WTC11 (cell line): ENCODE results near the gene C20orf96. TPM values are rescaled to one million over a fixed set of nuclear protein-coding genes. Genes with fewer than 3 reads are reported as not detected.

Experiments used
- ATAC-seq: fragments of 200-7000 bp; cut with Tn5 transposase; 2 replicates; pipeline ENCODE4 v1.10.0; 2021; ENCODE audit warnings: mild to moderate bottlenecking, moderate library complexity
- CTCF ChIA-PET: fragments of 300-600 bp; sonication (Branson Sonifier 250); formaldehyde crosslinking; loops from one replicate; lab custom pipeline; 2021; ENCODE audit warnings: antibody characterized with exemption; lab: Charles Lee
- POLR2A ChIA-PET: fragments of 350-600 bp; sonication (Branson Sonifier 250); formaldehyde crosslinking; loops from one replicate; lab custom pipeline; 2021; ENCODE audit warnings: antibody characterized with exemption; lab: Charles Lee
- DNase-seq: peaks from one replicate; pipeline ENCODE4 v3.0.0; 2021; ENCODE audit warnings: low spot score
- H3K27ac Mint-ChIP-seq: 2 replicates; pipeline ENCODE4 v1.8.0; 2021; ENCODE audit warnings: mixed read lengths
- H3K27me3 Mint-ChIP-seq: 2 replicates; pipeline ENCODE4 v1.8.0; 2021; ENCODE audit warnings: low read depth, mild to moderate bottlenecking, moderate library complexity, mixed read lengths
- H3K36me3 Mint-ChIP-seq: 2 replicates; pipeline ENCODE4 v1.8.0; 2021; ENCODE audit warnings: mixed read lengths
- H3K4me1 Mint-ChIP-seq: 2 replicates; pipeline ENCODE4 v1.8.0; 2022; ENCODE audit warnings: mixed read lengths
- H3K4me3 Mint-ChIP-seq: 2 replicates; pipeline ENCODE4 v1.8.0; 2021; ENCODE audit warnings: mild to moderate bottlenecking, moderate library complexity, mixed read lengths
- H3K9me3 Mint-ChIP-seq: 2 replicates; pipeline ENCODE4 v1.8.0; 2021; ENCODE audit warnings: mixed read lengths
- ARID4B ChIP-seq: sonication (generic); formaldehyde crosslinking; IDR thresholded peaks from 2 replicates; pipeline ENCODE4 v1.8.0; 2023; ENCODE audit warnings: missing genetic modification reagents, mild to moderate bottlenecking, borderline replicate concordance
- E2F1 ChIP-seq: sonication (generic); formaldehyde crosslinking; IDR thresholded peaks from 2 replicates; pipeline ENCODE4 v1.8.0; 2022; ENCODE audit warnings: mild to moderate bottlenecking, missing genetic modification reagents
- ETV6 ChIP-seq: sonication (generic); formaldehyde crosslinking; IDR thresholded peaks from 2 replicates; pipeline ENCODE4 v1.8.1; 2022; ENCODE audit warnings: mild to moderate bottlenecking, missing genetic modification reagents
- FOXK1 ChIP-seq: sonication (generic); formaldehyde crosslinking; IDR thresholded peaks from 2 replicates; pipeline ENCODE4 v1.8.0; 2022; ENCODE audit warnings: mild to moderate bottlenecking, moderate library complexity, missing genetic modification reagents
- JUN ChIP-seq: sonication (generic); formaldehyde crosslinking; IDR thresholded peaks from 2 replicates; pipeline ENCODE4 v1.8.0; 2023; ENCODE audit warnings: mild to moderate bottlenecking, missing genetic modification reagents
- MAX ChIP-seq: sonication (generic); formaldehyde crosslinking; IDR thresholded peaks from 2 replicates; pipeline ENCODE4 v1.8.0; 2022; ENCODE audit warnings: mild to moderate bottlenecking, missing genetic modification reagents
- MYBL2 ChIP-seq: sonication (generic); formaldehyde crosslinking; IDR thresholded peaks from 2 replicates; pipeline ENCODE4 v1.8.1; 2023; ENCODE audit warnings: mild to moderate bottlenecking, moderate library complexity, missing genetic modification reagents
- SP1 ChIP-seq: sonication (generic); formaldehyde crosslinking; conservative IDR thresholded peaks from 2 replicates; pipeline ENCODE4 v1.8.1; 2022; ENCODE audit warnings: missing genetic modification reagents
- ZNF281 ChIP-seq: sonication (generic); formaldehyde crosslinking; IDR thresholded peaks from 2 replicates; pipeline ENCODE4 v1.8.0; 2023; ENCODE audit warnings: mild to moderate bottlenecking, missing genetic modification reagents
- total RNA-seq: library from RNA; stranded (reverse); gene quantifications from 3 replicates; pipeline ENCODE4 v1.2.3, GENCODE V29; 2021
- TF ChIP-seq, protein P1 (sequence below): sonication (generic); formaldehyde crosslinking; IDR thresholded peaks from 2 replicates; pipeline ENCODE4 v1.8.0; 2022; ENCODE audit warnings: mild to moderate bottlenecking, missing genetic modification reagents
- TF ChIP-seq, protein P2 (sequence below): sonication (generic); formaldehyde crosslinking; IDR thresholded peaks from 2 replicates; pipeline ENCODE4 v1.8.1; 2023; ENCODE audit warnings: mild to moderate bottlenecking, missing genetic modification reagents, moderate library complexity
- TF ChIP-seq, protein P3 (sequence below): sonication (generic); formaldehyde crosslinking; IDR thresholded peaks from 2 replicates; pipeline ENCODE4 v1.8.1; 2023; ENCODE audit warnings: mild to moderate bottlenecking, missing genetic modification reagents

C20orf96 gene
- total RNA-seq, 1 experiment from 2014 or later = 22.1 TPM

DNA sequence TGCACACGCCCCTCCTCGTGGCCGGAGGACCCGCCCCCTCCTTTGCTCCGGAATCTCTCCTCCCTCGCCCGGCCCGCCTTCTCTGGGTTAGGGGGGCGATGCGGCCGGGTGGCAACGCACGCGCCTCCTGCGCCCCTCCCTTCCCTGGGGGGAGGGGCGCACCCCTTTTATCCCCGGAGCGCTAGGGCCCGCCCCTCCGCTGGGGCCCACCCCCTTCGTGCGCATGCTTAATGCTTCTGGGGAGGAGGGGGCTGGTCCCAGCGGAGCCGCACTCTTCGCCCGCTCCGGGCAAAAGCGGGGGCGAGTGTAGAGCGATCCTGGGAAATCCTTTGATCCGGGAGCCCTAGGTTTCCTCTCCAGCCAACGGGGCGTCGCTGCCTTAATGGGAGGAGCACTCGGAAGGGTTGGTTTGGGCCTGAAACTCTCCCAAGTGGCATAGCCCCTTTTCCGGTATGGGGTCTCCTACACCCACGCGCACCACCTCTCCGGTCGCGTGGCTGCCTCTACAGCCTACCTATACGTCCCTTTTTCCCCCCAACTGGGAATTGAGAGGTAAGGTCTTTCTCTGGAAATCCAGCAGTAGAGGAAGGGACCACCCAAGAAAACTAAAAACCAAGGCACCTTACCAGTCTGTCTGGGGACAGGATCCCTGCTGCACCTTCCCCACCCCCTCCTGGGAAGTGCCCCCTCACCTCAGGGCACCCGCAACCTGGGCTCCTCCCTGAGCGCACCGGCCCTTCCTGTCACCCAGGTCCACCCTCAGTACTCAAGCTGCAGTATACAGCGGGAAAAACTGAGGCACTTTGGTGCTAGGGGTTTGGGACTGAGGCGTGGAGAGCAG lies 36.9 kb upstream of the C20orf96 start:
- TF ChIP-seq MAX (CRISPR knock-in tag) (peak; percentile 84), ARID4B (CRISPR knock-in tag) (0 out of 2 replicates have a peak, but pooled peaks have one; percentile 18), ETV6 (CRISPR knock-in tag) (no peak), MYBL2 (CRISPR knock-in tag) (peak; percentile 77; the same call in 1 of the 2 replicates), JUN (no peak), ZNF281 (CRISPR knock-in tag) (peak; percentile 97), E2F1 (CRISPR knock-in tag) (no peak), FOXK1 (CRISPR knock-in tag) (no peak; the same call in 1 of the 2 replicates), SP1 (CRISPR knock-in tag) (peak; percentile 93)
- TF ChIP-seq, protein P1, sequence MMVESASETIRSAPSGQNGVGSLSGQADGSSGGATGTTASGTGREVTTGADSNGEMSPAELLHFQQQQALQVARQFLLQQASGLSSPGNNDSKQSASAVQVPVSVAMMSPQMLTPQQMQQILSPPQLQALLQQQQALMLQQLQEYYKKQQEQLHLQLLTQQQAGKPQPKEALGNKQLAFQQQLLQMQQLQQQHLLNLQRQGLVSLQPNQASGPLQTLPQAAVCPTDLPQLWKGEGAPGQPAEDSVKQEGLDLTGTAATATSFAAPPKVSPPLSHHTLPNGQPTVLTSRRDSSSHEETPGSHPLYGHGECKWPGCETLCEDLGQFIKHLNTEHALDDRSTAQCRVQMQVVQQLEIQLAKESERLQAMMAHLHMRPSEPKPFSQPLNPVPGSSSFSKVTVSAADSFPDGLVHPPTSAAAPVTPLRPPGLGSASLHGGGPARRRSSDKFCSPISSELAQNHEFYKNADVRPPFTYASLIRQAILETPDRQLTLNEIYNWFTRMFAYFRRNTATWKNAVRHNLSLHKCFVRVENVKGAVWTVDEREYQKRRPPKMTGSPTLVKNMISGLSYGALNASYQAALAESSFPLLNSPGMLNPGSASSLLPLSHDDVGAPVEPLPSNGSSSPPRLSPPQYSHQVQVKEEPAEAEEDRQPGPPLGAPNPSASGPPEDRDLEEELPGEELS (CRISPR knock-in tag) = 0 out of 2 replicates have a peak, but pooled peaks have one; percentile 10
- TF ChIP-seq, protein P2, sequence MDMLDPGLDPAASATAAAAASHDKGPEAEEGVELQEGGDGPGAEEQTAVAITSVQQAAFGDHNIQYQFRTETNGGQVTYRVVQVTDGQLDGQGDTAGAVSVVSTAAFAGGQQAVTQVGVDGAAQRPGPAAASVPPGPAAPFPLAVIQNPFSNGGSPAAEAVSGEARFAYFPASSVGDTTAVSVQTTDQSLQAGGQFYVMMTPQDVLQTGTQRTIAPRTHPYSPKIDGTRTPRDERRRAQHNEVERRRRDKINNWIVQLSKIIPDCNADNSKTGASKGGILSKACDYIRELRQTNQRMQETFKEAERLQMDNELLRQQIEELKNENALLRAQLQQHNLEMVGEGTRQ (CRISPR knock-in tag) = peak; percentile 51; the same call in 1 of the 2 replicates
- TF ChIP-seq, protein P3, sequence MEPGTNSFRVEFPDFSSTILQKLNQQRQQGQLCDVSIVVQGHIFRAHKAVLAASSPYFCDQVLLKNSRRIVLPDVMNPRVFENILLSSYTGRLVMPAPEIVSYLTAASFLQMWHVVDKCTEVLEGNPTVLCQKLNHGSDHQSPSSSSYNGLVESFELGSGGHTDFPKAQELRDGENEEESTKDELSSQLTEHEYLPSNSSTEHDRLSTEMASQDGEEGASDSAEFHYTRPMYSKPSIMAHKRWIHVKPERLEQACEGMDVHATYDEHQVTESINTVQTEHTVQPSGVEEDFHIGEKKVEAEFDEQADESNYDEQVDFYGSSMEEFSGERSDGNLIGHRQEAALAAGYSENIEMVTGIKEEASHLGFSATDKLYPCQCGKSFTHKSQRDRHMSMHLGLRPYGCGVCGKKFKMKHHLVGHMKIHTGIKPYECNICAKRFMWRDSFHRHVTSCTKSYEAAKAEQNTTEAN (CRISPR knock-in tag) = 0 out of 2 replicates have a peak, but pooled peaks have one; percentile 26
- peaks cover 46% of the 10 kb centered on the region for H3K4me1 Mint-ChIP-seq
- CTCF ChIA-PET = interaction anchor here (0.6 kb wide), 1 partner anchor 19 kb away, joined by 3 read pairs; no protein-coding TSS in a partner anchor
- DNase-seq (peak; percentile 97), ATAC-seq (no peak; the same call in none of the 2 replicates)
- H3K36me3 Mint-ChIP-seq = peaks cover 10% of the 10 kb centered on the region
- no peaks in the 10 kb centered on the region for H3K9me3 Mint-ChIP-seq
- H3K4me3 Mint-ChIP-seq = peak overlapping the region; percentile 87
- H3K27ac Mint-ChIP-seq = no peak overlapping the region
- peaks cover 5% of the 10 kb centered on the region for H3K27me3 Mint-ChIP-seq
- POLR2A ChIA-PET = interaction anchor here (1.4 to 5.0 kb wide), 2 partner anchors 20 to 28 kb away, joined by 4 to 110 read pairs; partner anchors contain the start of gene ZCCHC3
